ENCODE results near the gene PPP1R9B.

PPP1R9B gene

DNA sequence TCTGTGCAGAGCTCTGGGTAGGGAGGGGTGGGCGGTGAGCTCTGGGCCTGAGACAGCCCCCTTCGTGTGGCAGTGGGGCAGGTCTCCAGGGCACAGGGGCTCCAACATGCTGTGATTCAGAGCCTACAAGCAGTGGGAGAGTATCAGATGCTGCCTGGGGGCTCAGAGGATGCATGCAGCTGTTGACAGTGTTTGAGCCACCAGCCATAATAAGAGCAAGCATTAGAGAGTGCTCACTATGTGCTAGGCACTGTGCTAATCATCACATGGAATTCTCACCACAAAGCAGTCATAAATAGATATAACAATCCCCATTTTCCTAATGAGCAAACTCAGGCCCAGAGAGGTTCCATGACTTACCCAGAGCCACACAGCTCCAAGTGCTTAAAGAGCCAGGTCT is 47.2 kb downstream of the PPP1R9B start:
- TF ChIP-seq POLR2AphosphoS5 (IDR thresholded peaks at IDR 0.05; ENCODE audit: low read depth, low read length) (no peak), TAF1 (IDR thresholded peaks at IDR 0.05; ENCODE audit: borderline replicate concordance, insufficient read depth, low read length) (no peak)

DNA sequence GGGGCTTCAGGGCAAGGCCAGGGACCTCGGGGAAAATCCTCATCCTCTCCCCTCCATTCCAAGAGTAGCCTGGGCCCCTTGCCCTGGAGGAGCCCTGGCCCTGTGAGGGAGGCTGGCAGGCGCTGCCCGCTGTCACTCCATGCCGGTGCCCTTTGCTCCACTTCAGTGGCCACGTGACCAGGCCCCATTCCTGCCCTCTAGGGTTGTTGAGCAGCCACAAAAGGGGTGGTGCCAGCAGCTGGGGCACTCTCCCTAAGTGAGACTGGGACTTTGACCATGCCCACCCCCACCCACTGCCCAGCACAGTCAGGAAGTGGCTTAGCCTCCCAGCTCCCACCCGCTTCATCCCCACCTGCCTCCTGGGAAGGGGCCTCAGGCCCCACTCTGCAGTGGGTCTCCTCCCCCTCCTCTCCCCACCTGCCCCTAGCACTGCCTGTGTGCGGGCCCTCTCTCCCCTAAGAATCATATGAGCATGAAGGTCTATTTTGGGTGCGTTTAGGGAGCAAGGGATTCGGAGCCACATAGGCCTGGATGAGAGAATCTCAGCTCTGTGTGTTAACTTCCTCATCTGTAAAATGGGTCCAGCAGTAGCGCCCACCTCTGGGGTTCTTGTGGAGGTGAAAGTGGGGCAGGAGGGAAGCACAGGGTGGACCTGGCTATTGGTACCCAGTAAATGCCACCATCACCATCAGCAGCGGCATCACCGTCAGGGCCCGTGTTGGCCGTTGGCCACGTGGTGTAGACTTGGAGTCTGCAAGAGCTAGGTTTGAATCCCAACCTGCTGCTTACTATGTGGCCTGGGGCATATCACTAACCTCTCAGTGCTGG is 48.1 kb downstream of the PPP1R9B start:
- TF ChIP-seq POLR2AphosphoS5 (IDR thresholded peaks at IDR 0.05; ENCODE audit: low read depth, low read length) (no peak), FOXP2 (optimal IDR thresholded peaks at IDR 0.05; ENCODE audit: borderline replicate concordance, extremely low read depth, extremely low read length, insufficient read depth) (no peak), TAF1 (IDR thresholded peaks at IDR 0.05; ENCODE audit: borderline replicate concordance, insufficient read depth, low read length) (no peak)

DNA sequence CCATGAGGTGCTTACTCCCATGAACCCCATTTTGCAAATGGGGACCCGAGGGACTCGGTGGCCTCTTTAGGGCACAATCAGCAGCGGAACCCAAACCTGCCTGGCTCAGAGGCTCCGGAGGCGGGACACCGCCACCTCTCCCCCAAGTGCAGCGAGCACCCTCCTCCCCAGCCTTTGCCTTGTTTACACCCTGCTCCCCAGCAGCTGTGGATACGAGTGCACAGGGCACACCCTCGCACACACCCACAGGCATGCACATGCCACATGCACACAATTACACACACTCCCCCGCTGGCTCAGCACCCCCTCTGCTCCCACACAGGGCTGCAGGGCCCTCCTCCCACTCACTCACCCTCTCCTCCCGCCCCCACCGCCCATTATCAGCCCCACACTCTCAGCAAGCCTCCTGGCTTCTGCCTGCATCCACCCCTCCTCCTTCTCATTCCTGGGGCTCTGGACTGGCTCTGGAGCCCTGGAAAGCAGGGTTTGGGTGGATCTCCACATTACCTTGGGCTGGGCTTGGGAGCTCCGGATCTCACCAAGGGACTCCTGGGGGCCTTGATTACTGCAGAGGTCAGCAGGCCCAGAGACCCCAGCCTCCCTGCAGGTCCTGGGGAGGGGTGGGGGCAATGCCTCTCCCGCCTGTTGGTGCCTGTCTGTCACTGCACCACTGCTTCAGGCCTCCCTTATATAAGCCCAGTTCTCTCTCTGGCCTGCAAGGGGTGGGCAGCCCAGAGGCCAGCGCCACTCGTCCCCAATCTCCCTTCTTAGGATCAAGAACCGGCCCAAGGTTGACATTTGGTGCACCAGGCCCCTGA is 48.9 kb downstream of the PPP1R9B start:
- no peak for TF ChIP-seq FOXP2 (optimal IDR thresholded peaks at IDR 0.05; ENCODE audit: borderline replicate concordance, extremely low read depth, extremely low read length, insufficient read depth)
- TF ChIP-seq, protein P1, sequence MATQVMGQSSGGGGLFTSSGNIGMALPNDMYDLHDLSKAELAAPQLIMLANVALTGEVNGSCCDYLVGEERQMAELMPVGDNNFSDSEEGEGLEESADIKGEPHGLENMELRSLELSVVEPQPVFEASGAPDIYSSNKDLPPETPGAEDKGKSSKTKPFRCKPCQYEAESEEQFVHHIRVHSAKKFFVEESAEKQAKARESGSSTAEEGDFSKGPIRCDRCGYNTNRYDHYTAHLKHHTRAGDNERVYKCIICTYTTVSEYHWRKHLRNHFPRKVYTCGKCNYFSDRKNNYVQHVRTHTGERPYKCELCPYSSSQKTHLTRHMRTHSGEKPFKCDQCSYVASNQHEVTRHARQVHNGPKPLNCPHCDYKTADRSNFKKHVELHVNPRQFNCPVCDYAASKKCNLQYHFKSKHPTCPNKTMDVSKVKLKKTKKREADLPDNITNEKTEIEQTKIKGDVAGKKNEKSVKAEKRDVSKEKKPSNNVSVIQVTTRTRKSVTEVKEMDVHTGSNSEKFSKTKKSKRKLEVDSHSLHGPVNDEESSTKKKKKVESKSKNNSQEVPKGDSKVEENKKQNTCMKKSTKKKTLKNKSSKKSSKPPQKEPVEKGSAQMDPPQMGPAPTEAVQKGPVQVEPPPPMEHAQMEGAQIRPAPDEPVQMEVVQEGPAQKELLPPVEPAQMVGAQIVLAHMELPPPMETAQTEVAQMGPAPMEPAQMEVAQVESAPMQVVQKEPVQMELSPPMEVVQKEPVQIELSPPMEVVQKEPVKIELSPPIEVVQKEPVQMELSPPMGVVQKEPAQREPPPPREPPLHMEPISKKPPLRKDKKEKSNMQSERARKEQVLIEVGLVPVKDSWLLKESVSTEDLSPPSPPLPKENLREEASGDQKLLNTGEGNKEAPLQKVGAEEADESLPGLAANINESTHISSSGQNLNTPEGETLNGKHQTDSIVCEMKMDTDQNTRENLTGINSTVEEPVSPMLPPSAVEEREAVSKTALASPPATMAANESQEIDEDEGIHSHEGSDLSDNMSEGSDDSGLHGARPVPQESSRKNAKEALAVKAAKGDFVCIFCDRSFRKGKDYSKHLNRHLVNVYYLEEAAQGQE (IDR thresholded peaks at IDR 0.05; ENCODE audit: insufficient read depth in 1 of 2, low read depth in 2 of 2, low read length in 2 of 2): no peak
- no peak for TF ChIP-seq SIN3A (IDR thresholded peaks at IDR 0.05; ENCODE audit: borderline replicate concordance, insufficient read depth, low read length)
- TF ChIP-seq POLR2AphosphoS5 (IDR thresholded peaks at IDR 0.05; ENCODE audit: low read depth, low read length): no peak
- no peak for TF ChIP-seq TAF1 (IDR thresholded peaks at IDR 0.05; ENCODE audit: borderline replicate concordance, insufficient read depth, low read length)

DNA sequence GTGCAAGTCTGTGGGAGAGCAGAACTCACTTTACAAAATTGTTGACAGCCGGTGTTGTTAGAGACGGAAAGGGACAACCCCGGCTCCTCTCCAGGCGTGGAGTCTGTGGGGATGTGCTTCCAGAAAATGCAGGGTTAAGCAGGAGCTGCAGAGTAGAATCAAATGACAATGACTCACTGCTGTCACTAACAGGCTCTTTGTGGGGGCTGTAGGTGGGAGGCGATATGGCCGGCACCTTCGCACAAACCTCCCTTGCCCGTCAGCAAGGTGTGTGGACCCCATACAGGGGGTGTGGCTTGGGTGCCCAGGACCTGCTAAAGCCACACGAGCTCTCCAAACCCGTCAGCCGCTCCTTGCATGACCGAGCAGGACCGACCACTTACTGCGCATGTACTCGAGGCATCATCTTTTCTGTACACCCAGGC is 49.5 kb downstream of the PPP1R9B start:
- TF ChIP-seq SIN3A (IDR thresholded peaks at IDR 0.05; ENCODE audit: borderline replicate concordance, insufficient read depth, low read length) (no peak), POLR2AphosphoS5 (IDR thresholded peaks at IDR 0.05; ENCODE audit: low read depth, low read length) (no peak), TAF1 (IDR thresholded peaks at IDR 0.05; ENCODE audit: borderline replicate concordance, insufficient read depth, low read length) (no peak), FOXP2 (optimal IDR thresholded peaks at IDR 0.05; ENCODE audit: borderline replicate concordance, extremely low read depth, extremely low read length, insufficient read depth) (no peak)
- TF ChIP-seq, protein P1 (IDR thresholded peaks at IDR 0.05; ENCODE audit: insufficient read depth in 1 of 2, low read depth in 2 of 2, low read length in 2 of 2): no peak

DNA sequence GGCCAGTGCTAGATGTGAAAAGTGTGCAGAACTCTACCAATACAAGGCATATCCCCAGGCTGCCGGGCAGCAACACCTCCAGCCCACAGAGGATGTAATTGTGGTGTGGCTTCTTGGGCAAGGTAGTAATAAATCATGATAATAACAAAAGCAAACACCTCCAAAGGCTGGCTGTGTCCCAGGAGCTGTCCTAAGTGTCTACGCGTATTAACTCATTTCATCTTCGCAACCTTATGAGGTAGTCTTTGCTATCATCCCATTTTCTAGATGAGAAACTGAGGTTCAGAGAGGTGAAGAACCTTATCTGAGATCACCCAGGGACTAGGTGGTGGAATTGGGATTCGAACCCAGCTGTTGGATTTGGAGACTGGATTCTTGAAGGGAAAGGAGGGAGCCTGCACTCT is 50.0 kb downstream of the PPP1R9B start:
- TF ChIP-seq POLR2AphosphoS5 (IDR thresholded peaks at IDR 0.05; ENCODE audit: low read depth, low read length): no peak
- TF ChIP-seq, protein P1 (IDR thresholded peaks at IDR 0.05; ENCODE audit: insufficient read depth in 1 of 2, low read depth in 2 of 2, low read length in 2 of 2): no peak
- TF ChIP-seq TAF1 (IDR thresholded peaks at IDR 0.05; ENCODE audit: borderline replicate concordance, insufficient read depth, low read length): no peak
- TF ChIP-seq SIN3A (IDR thresholded peaks at IDR 0.05; ENCODE audit: borderline replicate concordance, insufficient read depth, low read length): no peak
- no peak for TF ChIP-seq FOXP2 (optimal IDR thresholded peaks at IDR 0.05; ENCODE audit: borderline replicate concordance, extremely low read depth, extremely low read length, insufficient read depth)
